GM04503 (cell line): ENCODE measurements around the gene HBEGF.

Source experiments
- DNase-seq: peaks from one replicate; pipeline ENCODE4 v3.0.0-alpha.2; 2012; ENCODE audit warnings: low read depth

HBEGF gene

DNA sequence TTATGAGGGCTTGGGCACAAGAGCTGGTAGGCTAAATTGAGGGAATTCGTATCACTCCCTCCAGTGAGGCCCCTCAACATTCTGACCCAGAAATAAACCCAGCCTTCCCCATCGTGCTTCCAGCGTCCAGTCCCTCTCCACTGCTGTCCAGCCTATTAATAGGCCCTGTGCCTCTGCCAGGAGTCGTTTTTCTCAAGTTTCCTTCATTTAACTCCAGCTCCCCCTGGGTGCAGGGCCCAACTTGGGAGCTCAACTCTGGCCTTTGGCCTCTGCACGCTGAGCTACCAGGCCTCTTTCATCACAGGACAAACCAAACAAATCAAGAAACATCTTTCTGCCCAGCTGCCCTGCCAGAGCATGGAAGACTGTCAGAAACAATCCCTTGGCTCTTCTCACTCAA, 10.0 kb downstream of the HBEGF start:
- DNase-seq = no peak

DNA sequence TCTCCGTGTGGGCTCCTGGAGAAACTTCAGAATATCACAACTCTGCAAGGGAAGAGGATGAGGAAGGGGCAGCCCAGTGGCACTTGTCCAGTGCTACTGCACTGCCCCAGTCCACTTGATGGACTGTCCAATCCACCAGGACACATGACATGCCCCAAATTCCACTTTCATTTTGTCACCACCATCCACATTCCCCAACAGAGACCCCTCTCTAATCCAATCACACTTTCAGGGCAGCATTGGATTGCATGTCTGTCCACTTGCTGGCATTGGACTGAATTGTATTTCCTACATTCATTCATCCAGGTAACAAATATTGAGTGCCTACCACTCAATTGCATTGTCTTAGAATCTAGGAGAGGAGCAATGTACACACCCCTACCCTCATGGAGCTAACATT, 14.8 kb downstream of the HBEGF start:
- no peak for DNase-seq

DNA sequence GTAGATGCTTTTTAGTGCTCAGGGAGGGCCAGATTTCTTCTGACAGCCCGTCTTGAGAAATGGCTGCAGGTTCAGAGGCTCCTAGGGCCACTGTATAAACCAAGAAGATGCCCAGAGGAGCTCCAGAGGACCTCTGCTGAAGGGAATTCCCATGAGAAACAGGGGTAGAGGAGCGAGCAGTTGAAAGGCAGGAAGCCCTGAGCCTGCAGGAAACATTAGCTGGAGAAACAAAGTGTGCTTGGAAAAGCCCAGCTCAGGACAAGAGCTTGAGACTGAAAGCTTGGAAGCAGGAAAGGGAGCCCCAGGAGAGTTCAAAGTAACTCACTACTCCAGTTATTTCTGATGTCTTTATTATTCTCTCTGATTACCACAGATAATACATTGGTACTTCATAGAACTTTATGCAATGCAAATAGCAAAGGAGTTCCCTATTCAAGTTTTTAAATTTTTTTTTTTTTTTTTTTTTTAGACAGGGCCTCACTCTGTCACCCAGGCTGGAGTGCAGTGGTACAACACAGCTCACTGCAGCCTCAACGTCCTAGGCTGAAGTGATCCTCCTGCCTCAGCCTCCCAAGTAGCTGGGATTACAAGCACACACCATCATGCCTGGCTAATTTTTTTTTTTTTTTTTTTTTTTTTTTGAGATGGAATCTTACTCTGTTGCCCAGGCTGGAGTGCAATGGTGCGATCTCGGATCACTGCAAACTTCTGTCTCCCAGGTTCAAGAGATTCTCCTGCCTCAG, 16.5 kb downstream of the HBEGF start:
- no peak for DNase-seq

DNA sequence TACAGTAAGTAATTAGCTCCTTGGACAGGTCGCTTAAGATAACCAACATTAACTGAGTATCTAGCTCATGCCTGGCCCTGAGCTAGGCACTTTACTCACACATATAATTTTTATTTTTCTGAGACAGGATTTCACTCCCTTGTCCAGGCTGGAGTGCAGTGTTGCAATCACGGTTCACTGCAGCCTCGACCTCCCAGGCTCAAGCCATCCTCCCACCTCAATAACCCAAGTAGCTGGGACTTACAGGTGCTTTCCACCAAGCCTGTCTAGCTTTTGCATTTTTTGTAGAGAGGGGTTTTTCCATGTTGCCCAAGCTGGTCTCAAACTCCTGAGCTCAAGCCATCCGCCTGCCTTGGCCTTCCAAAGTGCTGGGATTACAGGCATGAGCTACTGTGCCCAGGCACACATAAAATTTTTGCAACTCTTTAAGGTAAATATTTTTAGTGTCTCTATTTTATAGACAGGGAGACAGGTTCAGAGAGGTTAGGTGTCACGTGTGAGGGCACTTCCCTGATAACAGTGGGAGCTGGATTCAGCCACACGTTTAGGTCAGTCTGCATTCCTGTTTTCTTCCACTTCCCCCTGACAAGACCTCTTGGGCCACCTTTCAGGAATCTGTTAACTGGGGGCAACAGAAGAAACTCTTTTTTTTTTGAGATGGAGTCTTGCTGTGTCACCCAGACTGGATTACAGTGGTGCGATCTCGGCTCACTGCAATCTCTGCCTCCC, 18.2 kb downstream of the HBEGF start:
- DNase-seq = no peak

DNA sequence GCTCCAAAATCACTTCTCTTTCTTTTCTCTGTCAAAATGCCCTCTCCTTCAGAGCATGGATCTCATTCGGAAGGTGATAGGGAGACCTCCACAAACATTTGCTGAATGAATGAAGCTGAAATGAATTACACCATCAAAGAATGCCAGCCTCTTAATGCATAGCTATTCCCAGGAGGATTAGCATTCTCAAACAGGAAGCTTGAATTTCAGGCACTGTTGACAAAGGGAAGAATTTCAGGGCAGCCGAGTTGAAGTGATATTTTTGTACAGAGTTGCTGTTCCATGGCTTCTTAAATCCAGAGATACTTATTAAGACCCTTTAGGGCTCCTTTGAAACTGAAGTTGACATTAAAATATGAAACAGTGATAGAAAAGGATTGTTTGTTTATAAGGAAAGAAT, 18.8 kb downstream of the HBEGF start:
- DNase-seq = no peak

DNA sequence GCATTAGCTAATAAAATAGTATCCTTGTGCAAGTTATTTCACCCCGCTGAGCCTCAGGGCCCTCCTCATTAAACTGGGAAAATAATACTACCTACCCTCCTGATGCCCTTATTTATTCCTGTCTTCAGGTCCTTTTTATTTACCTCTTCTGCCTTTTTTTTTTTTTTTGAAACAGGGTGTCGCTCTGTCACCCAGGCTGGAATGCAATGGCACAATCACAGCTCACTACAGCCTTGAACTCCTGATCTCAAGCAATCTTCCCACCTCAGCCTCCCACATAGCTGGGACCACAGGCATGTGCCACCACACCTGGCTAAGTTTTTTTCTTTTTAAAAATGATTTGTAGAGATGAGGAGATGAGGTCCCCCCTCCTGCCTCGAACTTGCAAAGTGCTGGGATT, 20.9 kb downstream of the HBEGF start:
- DNase-seq = no peak

DNA sequence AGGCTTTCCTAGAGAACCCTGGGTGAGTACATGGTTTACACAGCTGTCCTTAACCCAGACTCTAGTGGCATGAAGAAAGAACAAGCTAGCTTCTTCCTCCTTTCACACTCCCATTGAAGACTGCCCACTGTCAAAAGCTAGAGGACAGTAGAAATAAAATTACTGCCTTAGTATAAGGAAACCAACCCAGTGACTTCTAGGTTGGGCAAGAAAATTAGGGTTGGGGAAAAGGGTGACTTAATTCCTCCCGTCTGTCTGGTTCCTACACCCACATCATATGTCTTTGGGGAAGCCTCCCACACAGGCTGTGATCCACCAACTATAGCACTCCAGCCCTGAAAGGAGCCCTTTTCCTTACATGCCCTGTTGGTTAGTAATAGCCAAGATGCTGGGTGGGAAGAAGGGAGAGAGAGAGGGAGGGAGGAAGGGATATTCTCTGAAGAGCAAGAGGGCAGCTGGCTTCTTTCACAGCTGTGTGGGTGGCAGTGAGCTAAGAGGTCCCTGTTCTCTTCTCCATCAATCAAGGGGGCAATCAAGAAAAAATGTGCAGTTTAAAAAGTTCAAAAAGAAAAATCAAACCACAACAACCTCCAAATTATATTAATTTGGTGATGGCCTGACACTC, 21.7 kb downstream of the HBEGF start:
- no peak for DNase-seq

DNA sequence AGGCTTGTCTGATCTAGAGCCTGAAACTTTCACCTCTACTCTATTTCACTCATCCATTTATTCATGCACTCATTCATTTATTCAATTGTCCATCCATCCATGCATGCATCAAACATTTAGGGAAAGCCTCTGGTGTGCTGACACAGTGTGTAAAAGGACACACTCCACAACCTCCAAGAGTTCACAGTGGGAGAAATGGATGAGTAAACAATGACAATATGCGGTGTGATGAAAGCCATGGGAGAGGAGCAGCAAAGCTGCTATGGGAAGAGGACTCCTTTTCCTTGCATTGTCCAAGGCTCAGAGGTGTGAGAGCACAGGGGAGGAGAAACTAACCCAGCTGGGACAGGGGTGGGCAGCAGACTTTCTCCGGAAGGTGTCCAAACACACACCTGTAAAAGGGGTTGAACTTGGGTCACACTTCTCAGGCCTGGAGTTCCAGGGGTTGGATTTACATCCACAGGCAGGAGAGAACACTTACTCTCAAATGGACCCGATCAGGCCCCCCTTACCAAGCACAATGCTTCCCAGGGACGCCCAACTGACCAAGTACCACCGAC, 22.3 kb downstream of the HBEGF start:
- DNase-seq = no peak

DNA sequence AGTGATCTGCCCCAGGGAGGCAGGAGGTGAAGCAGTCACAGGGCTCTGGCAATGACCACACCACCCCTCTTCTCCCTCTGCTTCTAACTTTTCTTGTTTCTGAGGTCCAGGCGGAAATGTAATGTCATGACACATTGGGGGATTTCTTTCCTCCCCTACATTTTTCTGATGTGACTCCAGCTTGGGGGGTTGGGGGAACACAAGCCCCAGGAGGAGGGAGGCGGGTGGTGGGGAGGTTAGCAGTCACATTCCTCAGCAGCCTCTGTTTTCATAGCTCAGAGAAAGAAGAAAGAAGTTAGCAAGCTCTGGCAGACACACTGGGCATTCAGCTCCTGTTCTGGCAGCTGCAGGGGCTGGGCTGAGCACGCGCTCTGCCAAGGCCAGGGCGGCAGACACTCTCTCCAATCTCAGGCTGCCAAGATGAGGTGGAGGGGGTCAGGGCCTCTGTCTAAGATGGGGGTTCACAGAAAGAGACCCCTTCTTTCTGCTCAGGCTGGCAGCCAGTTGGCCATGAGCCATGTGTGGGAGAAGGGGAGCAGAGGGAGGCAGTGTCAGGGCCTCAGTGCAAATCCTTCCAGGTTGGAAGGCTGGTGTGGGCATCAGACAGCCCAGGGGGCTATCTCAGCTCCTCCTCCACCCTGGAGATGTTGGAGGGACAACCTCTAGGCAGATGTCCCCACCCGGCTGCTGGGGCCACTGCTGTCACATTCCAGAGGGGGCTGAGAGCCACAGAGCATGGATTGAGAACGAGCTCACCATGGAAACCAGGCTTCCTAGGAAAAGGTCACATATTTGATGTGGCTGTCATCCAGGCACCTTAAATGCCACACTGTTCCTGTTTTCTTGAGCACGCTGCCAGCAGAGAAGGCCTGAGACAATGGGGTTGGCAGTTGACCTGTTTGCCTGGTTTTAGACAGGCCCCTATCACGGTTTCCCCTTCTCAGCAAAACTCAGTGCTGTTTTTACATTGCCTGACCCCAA, 23.4 kb downstream of the HBEGF start:
- DNase-seq = peak; percentile 88

DNA sequence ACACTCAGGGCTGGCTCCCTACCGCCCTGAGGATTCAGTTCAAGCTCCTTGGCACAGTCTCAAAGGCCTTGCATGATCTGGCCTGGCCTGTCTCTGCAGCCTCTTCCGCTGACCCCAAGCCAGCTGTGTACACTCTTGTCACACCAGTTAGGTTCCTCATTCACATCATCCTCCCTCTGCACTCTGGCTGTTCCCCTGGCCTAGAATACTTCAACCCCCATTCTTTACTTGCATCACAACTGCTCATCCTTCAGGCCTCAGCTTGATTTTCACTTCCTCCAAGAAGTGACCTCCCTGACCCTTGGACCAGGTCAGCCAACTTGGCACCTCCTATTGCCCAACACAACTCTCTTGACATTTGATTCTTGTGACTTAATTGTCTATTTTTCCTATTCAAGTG, 24.6 kb downstream of the HBEGF start:
- DNase-seq = no peak

DNA sequence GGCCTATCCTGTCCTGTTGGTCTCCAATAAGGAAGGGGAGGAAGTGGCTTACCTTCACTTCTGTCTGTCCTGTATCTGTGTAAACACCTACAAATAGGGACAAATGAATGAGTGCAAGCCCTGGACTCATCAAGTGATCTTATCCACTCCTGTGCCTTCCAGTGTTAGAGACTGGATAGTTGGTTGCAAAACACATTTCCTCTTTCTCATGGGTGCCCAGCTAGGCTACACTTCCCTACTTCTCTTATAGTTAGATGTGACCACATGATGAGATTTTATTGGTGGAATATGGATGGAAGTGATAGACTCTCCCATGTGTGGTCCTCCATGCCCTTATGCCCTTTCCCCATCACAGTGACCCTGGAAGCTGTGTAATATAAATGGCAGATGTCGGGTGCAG, 26.6 kb downstream of the HBEGF start:
- no peak for DNase-seq

DNA sequence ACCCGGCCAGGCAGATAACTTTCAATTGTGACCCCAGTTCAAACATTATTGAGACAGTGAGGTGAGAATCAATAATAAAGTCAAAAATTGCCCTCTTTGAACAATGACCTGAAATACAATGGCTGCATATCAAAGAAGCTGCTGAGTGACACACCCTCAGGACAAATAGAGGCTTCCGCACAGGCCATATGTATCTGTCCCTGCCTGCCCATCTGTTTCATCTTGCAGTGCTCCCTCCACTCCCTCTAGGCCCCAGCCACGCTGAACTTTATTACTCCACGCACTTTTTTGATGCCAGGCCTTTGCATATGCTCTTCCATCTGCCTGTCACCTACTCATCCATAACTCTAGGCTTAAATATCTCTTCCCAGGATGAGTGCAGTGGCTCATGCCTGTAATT, 27.6 kb downstream of the HBEGF start:
- DNase-seq = no peak

DNA sequence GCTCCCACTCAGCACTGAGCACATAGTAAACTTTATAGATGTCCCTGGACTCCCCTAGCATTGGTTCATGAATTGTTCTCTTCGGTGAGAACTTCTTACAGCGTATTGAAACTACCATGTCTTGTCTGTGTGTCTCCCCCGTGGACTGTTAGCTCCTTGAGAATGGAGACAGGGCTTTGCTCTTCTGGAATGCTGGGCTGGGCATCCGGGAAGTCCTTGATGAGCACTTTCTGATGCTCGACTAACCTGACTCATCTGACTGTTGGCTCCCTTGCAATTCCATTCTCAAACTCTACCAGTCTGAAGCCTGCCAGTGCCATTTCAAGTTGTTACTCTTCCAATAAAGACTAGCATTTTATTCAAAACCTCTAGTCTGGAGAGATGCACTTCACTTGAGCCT, 28.5 kb downstream of the HBEGF start:
- DNase-seq = no peak

DNA sequence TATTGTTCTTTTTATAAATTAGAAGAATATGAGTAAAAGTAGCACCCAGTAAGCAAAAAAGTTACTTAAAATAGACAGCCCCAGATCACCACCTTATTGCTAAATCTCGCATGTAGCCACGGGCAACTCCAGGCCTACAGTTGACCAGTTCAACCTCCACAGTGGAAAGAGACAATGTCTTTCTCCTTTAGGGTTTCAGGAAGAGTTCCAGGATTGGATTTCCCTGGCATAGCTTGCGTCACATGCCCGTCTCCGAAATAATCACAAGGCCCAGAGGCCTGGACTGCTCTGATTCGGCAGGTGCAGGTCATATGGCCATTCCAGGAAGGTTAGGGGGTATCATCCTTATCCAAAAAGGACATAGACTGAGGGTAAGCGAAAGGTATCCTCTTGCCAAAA, 33.6 kb downstream of the HBEGF start:
- no peak for DNase-seq

DNA sequence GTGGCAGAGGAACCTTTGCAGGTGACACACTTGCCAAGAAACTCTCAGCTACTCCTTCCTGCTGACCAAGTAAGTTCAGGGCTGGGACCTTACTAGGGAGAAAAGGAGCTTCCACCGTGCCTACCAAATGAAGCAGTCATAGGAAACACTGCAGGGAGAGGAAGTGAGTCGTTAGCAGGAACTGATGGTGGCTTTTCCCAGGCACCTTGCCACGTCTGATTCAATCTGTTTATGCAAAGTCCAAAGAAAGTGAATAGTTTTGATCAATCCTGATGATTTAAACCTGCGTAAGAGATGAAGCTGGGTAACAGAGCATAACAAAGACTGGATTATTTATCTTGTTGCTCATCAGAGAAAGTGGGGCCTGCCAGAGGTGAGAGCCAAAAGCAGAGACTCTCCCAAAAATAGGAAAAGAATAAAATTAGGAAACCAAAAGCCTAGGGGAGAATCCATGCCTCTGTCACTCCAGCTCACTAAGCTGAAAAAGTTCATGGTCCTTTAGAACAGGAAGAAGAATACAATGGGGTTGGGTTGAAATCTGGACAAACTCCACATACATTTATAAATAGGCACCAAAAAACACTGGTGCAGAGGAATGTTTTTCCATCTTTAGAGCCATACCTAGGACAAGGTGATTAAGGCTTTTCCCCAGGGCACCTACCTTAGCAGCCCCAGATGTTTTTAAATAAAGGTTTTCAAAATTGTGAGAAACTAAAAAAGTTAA, 34.2 kb downstream of the HBEGF start:
- peak; percentile 88 for DNase-seq

DNA sequence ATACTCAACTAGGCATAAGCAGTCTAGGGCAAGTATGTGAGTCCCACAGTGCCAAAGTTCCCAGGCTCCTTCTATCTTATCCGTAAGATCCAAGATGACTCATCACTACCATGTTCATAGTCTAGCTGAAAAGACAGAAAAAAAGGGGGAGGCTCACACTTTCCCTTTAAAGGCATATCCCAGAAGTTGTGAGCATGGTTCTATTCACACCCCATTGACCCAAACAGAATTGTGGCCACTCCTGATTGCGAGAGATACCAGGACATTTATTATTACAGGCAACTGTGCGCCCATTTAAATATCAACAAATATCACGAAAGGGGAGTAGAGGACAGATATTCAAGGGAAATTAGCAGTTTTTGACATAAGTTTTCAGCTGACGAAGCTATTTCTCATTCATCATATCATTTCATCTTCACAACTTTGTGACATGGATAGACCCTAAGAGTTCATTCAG, 35.4 kb downstream of the HBEGF start:
- peak; percentile 69 for DNase-seq

DNA sequence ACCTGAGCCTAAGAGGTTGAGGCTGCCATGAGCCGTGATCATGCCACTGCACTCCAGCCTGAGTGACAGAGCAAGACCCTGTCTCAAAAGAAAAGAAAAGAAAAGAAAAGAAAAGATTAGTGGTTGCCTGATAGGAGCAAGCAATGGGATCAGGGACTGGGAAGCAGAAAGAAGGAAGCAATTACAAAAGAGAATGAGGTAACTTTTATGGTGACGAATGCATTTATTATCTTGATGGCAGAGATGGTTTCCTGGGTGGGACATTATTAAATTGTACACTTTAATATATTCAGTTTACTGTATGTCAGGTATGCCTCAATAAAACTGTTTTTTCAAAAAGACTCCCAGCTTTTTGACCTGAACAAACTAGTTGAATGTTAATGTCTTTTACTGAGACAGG, 36.0 kb downstream of the HBEGF start:
- DNase-seq = no peak

DNA sequence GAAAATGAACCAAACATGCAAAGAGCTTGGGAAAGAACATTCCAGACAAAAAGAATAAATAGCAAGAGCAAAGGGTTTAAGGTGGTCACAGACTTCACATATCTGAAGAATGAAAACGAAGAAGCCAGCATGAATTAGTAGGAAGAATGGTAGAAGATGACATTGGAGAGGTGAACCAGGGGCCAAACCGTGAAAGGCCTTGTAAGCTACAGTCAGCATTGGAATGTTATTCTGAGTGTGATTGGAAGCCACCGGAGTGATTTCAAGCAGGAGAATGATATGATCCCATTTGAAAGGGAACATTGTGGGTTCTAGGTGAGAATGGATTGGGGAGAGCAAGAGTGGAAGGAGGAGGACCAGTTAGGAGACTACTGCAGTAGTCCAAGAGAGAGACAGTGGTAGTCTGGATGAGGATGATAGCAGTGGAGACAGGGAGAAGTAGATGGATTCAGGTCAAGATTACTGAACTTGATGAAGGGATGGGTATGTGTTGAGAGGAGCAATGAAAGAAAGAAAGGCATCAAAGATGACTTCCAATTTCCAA, 36.6 kb downstream of the HBEGF start:
- DNase-seq = no peak

DNA sequence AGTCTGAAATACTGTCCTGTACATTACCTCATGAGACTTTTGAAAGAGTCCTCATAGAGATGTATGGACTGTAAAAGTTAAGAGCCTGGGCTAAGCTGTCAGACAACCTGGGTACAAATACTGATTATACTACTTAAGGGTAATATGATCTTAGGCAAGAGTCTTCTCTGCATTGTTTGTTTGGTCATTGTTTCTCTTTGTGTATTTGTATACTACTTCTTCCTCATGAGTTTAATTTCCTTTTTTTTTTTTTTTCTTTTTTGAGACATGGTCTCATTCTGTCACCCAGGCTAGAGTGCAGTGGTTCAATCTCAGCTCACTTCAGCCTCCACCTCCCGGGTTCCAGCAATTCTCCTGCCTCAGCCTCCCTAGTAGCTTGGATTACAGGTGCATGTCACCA, 40.9 kb downstream of the HBEGF start:
- no peak for DNase-seq

DNA sequence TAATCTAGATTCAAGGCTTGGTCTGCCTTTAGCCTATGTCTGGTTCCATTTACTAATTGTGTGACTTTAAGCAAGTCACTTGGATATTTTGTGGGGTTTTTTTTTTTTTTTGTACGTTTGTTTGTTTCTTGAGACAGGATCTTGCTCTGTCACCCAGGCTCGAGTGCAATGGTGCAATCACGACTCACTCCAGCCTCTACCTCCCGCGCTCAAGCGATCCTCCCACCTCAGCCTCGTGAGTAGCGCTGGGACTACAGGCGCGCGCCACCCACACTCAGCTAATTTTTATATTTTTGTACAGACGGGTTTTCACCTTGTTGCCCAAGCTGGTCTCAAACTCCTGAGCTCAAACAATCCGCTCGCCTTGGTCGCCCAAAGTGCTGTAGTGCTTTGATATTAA, 42.4 kb downstream of the HBEGF start:
- DNase-seq = no peak
